Pancreas (tissue), 10 donors: ENCODE measurements around the gene LSR. TPM values are rescaled to one million over a fixed set of nuclear protein-coding genes. Genes with fewer than 3 reads are reported as not detected.

Experiments
- ATAC-seq, 4 donors: fragments of 200-7000 bp; cut with Tn5 transposase; one replicate each; pipeline versions ENCODE4 v1.8.0 to v1.9.1; 2020; ENCODE audit warnings: mild to moderate bottlenecking in 4 of 4, moderate library complexity in 4 of 4
- DNase-seq, 6 donors: peaks; one replicate each; pipeline ENCODE4 v3.0.0-alpha.2; 2020
- FAIRE-seq: peaks from 2 replicates; lab custom pipeline; 2012; peaks lifted over from hg19 to GRCh38; lab: Jason Lieb, UNC
- H3K27ac ChIP-seq, 4 donors: fragments of 200-600 bp; sonication (generic); 1 replicate in 3 of 4; 2 replicates in 1 of 4; pipeline versions ENCODE4 v1.5.0 to v1.8.0; 2020
- H3K27me3 ChIP-seq, 4 donors: fragments of 200-600 bp; one replicate each; pipeline ENCODE4 v1.8.0; 2021
- H3K36me3 ChIP-seq, 3 donors: fragments of 200-600 bp; sonication (generic) in 1 of 3; one replicate each; pipeline versions ENCODE4 v1.5.0 to v1.8.0; 2020 to 2021
- H3K4me1 ChIP-seq, 3 donors: fragments of 200-600 bp; one replicate each; pipeline ENCODE4 v1.8.0; 2021
- H3K4me3 ChIP-seq, 4 donors: fragments of 200-600 bp; sonication (generic) in 2 of 4; one replicate each; pipeline versions ENCODE4 v1.5.0 to v1.8.0; 2020 to 2021
- H3K9me3 ChIP-seq, 4 donors: fragments of 200-600 bp; one replicate each; pipeline ENCODE4 v1.8.0; 2021
- WGBS, 2 donors: extraction: QIAGEN DNeasy Blood & Tissue Kit; methylation state at CpG; one replicate each; pipeline ENCODE4 v1.1.7; 2013; 5-methylcytosine and 5-hydroxymethylcytosine counted together
- intact Hi-C, 3 donors: fragments of 100-400 bp; cut with DNase I; formaldehyde crosslinking; loops; one replicate each; pipeline versions ENCODE4 v1.11.1 to v1.14.2; 2022
- polyA plus RNA-seq, 2 donors: library from polyadenylated mRNA; stranded (reverse); fragments of 200-250 nt; gene quantifications; one replicate each; pipeline ENCODE4 v1.2.3, GENCODE V29; 2013
- total RNA-seq, 6 donors: library from RNA; stranded (reverse); fragmentation: NEBNext Ultra II Directional in 4 of 6; extraction: Animal tissue kit (Norgen Biotek cat#: 25700) in 4 of 6; gene quantifications; one replicate each; pipeline versions ENCODE4 v1.2.1 to v1.2.4, GENCODE V29; 2021 to 2023
- TF ChIP-seq, protein P1 (sequence below), 4 donors: fragments of 200-600 bp; sonication (generic) in 3 of 4; IDR thresholded peaks; one replicate each; pipeline versions ENCODE4 v1.5.0 to v1.8.0; 2021; ENCODE audit warnings: antibody characterized with exemption in 4 of 4
- donor health status: healthy with polysubstance abuse.
- donor health status: DM: no; HTN: no; CAD: no; lungs with moderate emphysema.
- donor health status: DM: no; HTN: no; CAD: no.
- donor health status: control.
- donor health status: control.
- donor health status: Bipolar disorder and iron deficiency.
- donor health status: DM: yes; HTN: yes; CAD: no.
- donor health status: DM: no; HTN: no; CAD: no.
- donor health status: DM: no; HTN: no; CAD: no.
- donor health status: DM: yes; HTN: yes; CAD: no.

Gene LSR
- total and polyA plus RNA-seq, 8 donors: 46.1 to 103 (median 66.9) TPM

DNA sequence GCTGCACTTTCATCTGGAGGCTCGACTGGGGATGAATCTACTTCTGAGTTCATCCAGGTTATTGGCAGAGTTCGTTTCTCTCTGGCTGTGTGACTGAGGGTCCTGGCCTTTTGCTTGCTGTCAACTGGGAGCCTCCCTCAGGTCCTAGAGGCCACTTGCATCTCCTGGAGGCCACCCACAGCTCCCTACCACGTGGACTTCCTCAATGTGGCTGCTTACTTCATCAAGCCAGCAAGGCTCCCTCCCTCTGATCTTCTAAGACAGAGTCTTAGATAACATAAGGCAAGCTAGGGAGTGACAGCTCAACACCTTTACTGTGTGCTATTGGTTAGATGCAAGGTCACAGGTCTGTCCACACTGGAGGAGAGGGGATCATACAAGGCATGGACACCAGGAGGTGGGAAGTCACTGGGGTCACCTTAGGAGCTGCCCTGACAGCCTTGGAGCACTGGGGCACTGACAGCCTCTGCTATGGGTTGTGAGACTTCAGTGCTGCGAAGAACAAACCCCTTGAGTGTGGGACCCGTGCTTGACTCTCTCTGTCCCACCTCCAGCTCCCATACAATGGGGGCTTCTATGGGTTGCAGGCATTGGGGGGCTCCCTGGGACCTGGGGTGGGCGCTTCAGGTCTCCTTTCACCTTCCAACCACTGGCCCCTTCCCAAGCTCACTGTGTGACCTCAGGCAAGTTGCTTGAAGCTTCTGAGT is 25.6 kb upstream of the LSR start:
- Histone ChIP-seq H3K27me3 (no peaks in the 10 kb centered on the region), H3K4me1 (no peaks in the 10 kb centered on the region), H3K27ac (no peak overlapping the region), H3K9me3 (no peaks in the 10 kb centered on the region), H3K4me3 (no peak overlapping the region), H3K36me3 (no peaks in the 10 kb centered on the region)
- WGBS, 2 donors: 63 to 68% methylated on average over 6 of the region's 6 CpGs
- TF ChIP-seq, protein P1, sequence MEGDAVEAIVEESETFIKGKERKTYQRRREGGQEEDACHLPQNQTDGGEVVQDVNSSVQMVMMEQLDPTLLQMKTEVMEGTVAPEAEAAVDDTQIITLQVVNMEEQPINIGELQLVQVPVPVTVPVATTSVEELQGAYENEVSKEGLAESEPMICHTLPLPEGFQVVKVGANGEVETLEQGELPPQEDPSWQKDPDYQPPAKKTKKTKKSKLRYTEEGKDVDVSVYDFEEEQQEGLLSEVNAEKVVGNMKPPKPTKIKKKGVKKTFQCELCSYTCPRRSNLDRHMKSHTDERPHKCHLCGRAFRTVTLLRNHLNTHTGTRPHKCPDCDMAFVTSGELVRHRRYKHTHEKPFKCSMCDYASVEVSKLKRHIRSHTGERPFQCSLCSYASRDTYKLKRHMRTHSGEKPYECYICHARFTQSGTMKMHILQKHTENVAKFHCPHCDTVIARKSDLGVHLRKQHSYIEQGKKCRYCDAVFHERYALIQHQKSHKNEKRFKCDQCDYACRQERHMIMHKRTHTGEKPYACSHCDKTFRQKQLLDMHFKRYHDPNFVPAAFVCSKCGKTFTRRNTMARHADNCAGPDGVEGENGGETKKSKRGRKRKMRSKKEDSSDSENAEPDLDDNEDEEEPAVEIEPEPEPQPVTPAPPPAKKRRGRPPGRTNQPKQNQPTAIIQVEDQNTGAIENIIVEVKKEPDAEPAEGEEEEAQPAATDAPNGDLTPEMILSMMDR (IDR thresholded peaks at IDR 0.05): no peak
- intact Hi-C loops: no loop called here
- DNase-seq (no peak), FAIRE-seq (no peak), ATAC-seq (no peak)

DNA sequence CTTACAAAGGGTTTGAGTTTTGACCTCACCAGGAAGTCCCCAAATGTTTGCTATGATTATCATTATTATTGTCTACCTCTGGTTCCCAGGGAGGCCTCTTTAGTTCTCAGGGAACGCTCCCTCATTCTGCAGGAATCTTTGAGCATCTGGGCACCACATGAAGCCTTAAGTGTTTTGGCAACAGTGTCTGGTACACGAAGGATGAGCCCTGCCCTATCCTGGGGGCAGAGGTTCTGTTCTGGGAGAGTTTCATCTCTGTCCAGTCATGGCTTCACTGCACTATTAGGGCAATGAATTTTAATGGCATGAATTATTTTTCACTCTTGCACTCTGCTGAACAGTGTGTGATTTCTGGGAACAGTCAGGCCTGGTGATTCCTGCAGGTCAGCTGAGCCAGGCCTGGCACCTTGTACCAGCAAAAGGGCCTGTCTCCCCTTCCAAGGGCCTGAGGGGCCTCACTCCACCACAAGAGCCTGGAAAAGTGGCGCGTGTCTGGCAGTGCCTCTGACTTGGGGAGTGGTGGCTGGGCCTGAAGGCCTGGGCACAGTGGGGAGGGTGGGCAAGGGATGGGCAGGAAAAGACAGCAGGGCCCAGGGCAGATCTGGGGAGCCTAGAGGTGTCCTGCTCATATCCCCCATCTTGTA is 24.8 kb upstream of the LSR start:
- FAIRE-seq (no peak), DNase-seq (no peak), ATAC-seq (no peak)
- no peak overlapping the region for H3K27ac ChIP-seq
- no peaks in the 10 kb centered on the region for H3K36me3 ChIP-seq
- H3K27me3 ChIP-seq: no peaks in the 10 kb centered on the region
- TF ChIP-seq, protein P1 (IDR thresholded peaks at IDR 0.05): no peak
- H3K4me3 ChIP-seq: no peak overlapping the region
- WGBS, 2 donors: 89 to 93% methylated on average over 4 of the region's 4 CpGs
- no peaks in the 10 kb centered on the region for H3K4me1 ChIP-seq
- no peaks in the 10 kb centered on the region for H3K9me3 ChIP-seq
- intact Hi-C loops: no loop called here

DNA sequence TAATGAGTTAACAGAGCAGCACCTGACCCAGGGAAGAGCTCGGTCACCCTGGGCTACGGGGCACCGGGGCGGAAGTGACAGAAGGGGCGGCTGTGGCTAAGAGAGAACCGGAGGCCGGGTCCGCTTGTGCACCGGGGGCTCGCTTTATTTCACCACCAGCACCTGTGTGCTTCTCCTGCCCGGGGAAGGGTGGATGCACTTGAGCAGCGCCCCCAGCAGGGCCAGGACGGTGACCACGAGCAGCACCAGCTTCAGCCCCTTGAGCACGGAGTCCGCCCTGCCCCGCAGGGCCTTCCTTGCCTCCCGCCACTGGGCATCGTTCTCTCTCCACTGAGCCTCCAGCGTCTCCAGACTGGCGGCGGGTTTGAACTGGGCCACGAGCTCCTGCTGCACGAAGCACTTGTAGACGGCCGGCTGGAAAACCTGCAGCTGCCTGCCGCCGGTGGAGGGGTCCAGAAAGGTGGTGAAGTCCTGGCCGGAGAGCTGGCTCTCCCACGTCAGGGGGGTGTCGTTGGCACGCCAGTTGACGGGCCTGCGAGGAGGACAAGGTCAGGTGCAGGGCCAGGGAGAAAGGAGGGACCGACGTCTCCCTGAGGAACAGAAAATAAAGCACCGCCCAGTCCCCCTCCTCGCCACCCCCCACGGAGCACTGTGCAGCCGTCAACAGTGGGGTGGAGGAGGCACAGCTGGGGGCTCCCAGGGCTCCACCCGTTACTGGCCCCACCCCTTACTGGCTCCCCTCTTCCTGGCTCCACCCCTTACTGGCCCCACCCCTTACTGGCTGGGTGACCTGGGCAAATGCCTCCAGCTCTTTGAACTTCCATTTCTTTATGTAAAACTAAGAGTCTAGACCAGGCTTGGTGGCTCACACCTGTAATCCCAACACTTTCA is 23.9 kb upstream of the LSR start:
- Histone ChIP-seq H3K4me1 (no peaks in the 10 kb centered on the region), H3K4me3 (no peak overlapping the region), H3K36me3 (no peaks in the 10 kb centered on the region), H3K27ac (no peak overlapping the region), H3K27me3 (no peaks in the 10 kb centered on the region), H3K9me3 (no peaks in the 10 kb centered on the region)
- FAIRE-seq: no peak
- intact Hi-C loops: no loop called here
- ATAC-seq: peak; percentile 31 to 96 (median 79)
- WGBS, 2 donors: 51 to 63% methylated on average over 36 to 41 of the region's 41 CpGs
- DNase-seq: peak in 4 of 6 donors; percentile 37 to 83 (median 60)
- TF ChIP-seq, protein P1 (IDR thresholded peaks at IDR 0.05): no peak

DNA sequence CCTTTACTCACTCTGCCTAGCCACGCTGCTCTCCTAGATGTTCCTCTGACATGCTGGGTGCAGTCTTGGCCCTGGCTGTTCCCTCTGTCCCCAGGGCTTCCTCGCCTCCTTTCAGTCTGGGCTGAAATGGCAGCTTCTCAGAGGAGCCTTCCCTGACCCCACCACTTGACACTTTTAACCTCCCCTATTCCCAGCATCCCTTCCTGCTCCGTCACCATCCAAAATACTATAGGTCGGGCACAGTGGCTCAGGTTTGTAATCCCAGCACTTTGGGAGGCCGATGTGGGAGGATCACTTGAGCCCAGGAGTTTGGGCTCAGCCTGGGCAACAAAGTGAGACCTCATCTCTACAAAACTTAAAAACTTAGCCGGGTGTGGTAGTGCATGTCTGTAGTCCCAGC is 22.9 kb upstream of the LSR start:
- Histone ChIP-seq H3K4me3 (no peak overlapping the region), H3K36me3 (no peaks in the 10 kb centered on the region), H3K27ac (no peak overlapping the region), H3K4me1 (no peaks in the 10 kb centered on the region), H3K27me3 (no peaks in the 10 kb centered on the region), H3K9me3 (no peaks in the 10 kb centered on the region)
- FAIRE-seq (no peak), ATAC-seq (no peak), DNase-seq (no peak)
- intact Hi-C loops: no loop called here
- TF ChIP-seq, protein P1 (IDR thresholded peaks at IDR 0.05): no peak
- WGBS, 2 donors: 89 to 92% methylated on average over 6 of the region's 6 CpGs
